Measurements from ENCODE around the gene CHRNA7. TPM values are rescaled to one million over a fixed set of nuclear protein-coding genes. Genes with fewer than 3 reads are reported as not detected.
A peak's percentile ranks its signal among the peaks of the same experiment; 100 is the strongest.

The CHRNA7 gene
- total RNA-seq, 6 experiments from 2014 or later, result 0.35 to 0.39 TPM; not detected in 4

GRCh38 chr15:32091505-32092380, 61.4 kb downstream of the CHRNA7 start:
- intact Hi-C loops (cut with DNase I), result no loop called here
- H3K4me3 ChIP-seq, result no peak overlapping the region
- no peak for TF ChIP-seq CTCF (IDR thresholded peaks at IDR 0.05)
- no peak for TF ChIP-seq POLR2A (IDR thresholded peaks at IDR 0.05)
- H3K27ac ChIP-seq, result no peak overlapping the region
- WGBS (ENCODE audit: insufficient coverage, low coverage, low lambda C conversion rate, missing lambda C conversion rate), result 17% methylated on average over 4 of the region's 4 CpGs
- no peak for ATAC-seq
- H3K36me3 ChIP-seq, result no peaks in the 10 kb centered on the region
- no peaks in the 10 kb centered on the region for H3K9me3 ChIP-seq
- DNase-seq, result no peak
- H3K4me1 ChIP-seq, result no peaks in the 10 kb centered on the region
- H3K27me3 ChIP-seq, result no peaks in the 10 kb centered on the region

GRCh38 chr15:32096213-32096612, 65.9 kb downstream of the CHRNA7 start:
- ATAC-seq, result no peak

GRCh38 chr15:32096916-32097617, 66.8 kb downstream of the CHRNA7 start:
- 48% methylated on average over 10 of the region's 13 CpGs for WGBS (ENCODE audit: insufficient coverage, low coverage, low lambda C conversion rate, missing lambda C conversion rate)
- no peak for DNase-seq

More at GRCh38 chr15:32096213-32096612, 65.9 kb downstream of the CHRNA7 start:
- H3K27me3 ChIP-seq, result no peaks in the 10 kb centered on the region
- H3K9me3 ChIP-seq, result no peaks in the 10 kb centered on the region
- no peak overlapping the region for H3K4me3 ChIP-seq
- no peak overlapping the region for H3K27ac ChIP-seq
- intact Hi-C loops (cut with DNase I), result no loop called here
- WGBS (ENCODE audit: insufficient coverage, low coverage, low lambda C conversion rate, missing lambda C conversion rate), result 56% methylated on average over 2 of the region's 2 CpGs
- TF ChIP-seq CTCF (IDR thresholded peaks at IDR 0.05) (no peak), POLR2A (IDR thresholded peaks at IDR 0.05) (no peak)
- no peaks in the 10 kb centered on the region for H3K36me3 ChIP-seq
- no peak for DNase-seq
- no peaks in the 10 kb centered on the region for H3K4me1 ChIP-seq

GRCh38 chr15:32098033-32098432, 67.7 kb downstream of the CHRNA7 start:
- H3K9me3 ChIP-seq, result no peaks in the 10 kb centered on the region
- ATAC-seq, result peak in 2 of 4 donors; percentile 47 to 56
- no peaks in the 10 kb centered on the region for H3K27me3 ChIP-seq
- H3K36me3 ChIP-seq, result no peaks in the 10 kb centered on the region
- WGBS (ENCODE audit: insufficient coverage, low coverage, low lambda C conversion rate, missing lambda C conversion rate), result 5% methylated on average over 4 of the region's 7 CpGs
- intact Hi-C loops (cut with DNase I), result no loop called here
- DNase-seq, result no peak
- no peak overlapping the region for H3K27ac ChIP-seq
- no peak overlapping the region for H3K4me3 ChIP-seq
- TF ChIP-seq CTCF (IDR thresholded peaks at IDR 0.05), result no peak
- TF ChIP-seq POLR2A (IDR thresholded peaks at IDR 0.05), result no peak
- no peaks in the 10 kb centered on the region for H3K4me1 ChIP-seq

More at GRCh38 chr15:32096916-32097617, 66.8 kb downstream of the CHRNA7 start:
- Histone ChIP-seq H3K4me1 (no peaks in the 10 kb centered on the region), H3K27ac (no peak overlapping the region), H3K27me3 (no peaks in the 10 kb centered on the region), H3K36me3 (no peaks in the 10 kb centered on the region), H3K9me3 (no peaks in the 10 kb centered on the region), H3K4me3 (no peak overlapping the region)
- TF ChIP-seq CTCF (IDR thresholded peaks at IDR 0.05), result no peak
- TF ChIP-seq POLR2A (IDR thresholded peaks at IDR 0.05), result no peak
- no peak for ATAC-seq
- intact Hi-C loops (cut with DNase I), result no loop called here

Measured in right lobe of liver (tissue), 6 donors.